ENCODE results near the gene STARD9. TPM values are rescaled to one million over a fixed set of nuclear protein-coding genes. Genes with fewer than 3 reads are reported as not detected.

STARD9 gene
- total and polyA plus RNA-seq, 2 of the 4 experiments (the other 2 are of a cell fraction) = 2.0 to 3.2 TPM

DNA sequence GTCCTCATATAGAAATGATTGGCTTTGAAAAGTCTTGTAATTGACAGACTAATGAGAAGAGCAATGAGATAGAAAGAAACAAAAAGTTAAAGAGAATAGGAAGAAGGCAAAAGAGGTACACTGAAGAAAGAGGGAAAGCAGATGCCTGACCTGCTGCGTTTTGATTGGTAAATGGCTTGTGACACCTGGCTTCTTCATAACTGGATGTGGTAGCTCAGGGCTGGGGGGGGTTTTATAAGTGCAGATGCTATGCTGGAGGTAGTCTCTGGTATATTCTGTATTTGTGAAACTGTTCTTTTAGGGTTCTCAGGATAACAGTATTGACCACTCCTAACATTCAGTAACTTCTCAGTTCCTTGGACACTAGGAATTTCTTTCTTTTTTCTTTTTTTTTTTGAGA lies 1.4 kb downstream of the STARD9 start:
- Histone ChIP-seq H3K4me2 (ENCODE audit: low read depth, low read length) (no peak overlapping the region), H2AK9ac (replicated peaks; ENCODE audit: low read depth, low read length, poor library complexity) (no peak overlapping the region), H2BK120ac (ENCODE audit: low read depth, low read length) (no peak overlapping the region), H2BK15ac (ENCODE audit: low read depth, low read length) (no peak overlapping the region), H3K4me3 (ENCODE audit: insufficient read depth, low read depth, low read length) (no peak overlapping the region), H3K14ac (replicated peaks; ENCODE audit: low read depth, low read length) (no peak overlapping the region), H3K23ac (ENCODE audit: low read depth, low read length) (no peak overlapping the region; the same call in 1 of the 2 replicates), H4K20me1 (ENCODE audit: insufficient read depth, low read length) (no peaks in the 10 kb centered on the region), H3K79me1 (ENCODE audit: low read depth in 1 of 2, low read length in 2 of 2) (peaks cover 21 to 37% of the 10 kb centered on the region in 2 experiments), H4K5ac (ENCODE audit: low read depth, low read length) (no peak overlapping the region), H3K27ac (ENCODE audit: insufficient read depth, low read length) (no peak overlapping the region), H4K91ac (ENCODE audit: insufficient read depth, low read depth, low read length) (no peak overlapping the region), H3K4ac (ENCODE audit: low read depth, low read length) (no peak overlapping the region), H2AK5ac (ENCODE audit: low read depth, low read length) (no peak overlapping the region), H3K18ac (ENCODE audit: low read depth, low read length) (no peak overlapping the region), H2BK5ac (ENCODE audit: low read depth, low read length, poor library complexity, severe bottlenecking) (no peak overlapping the region), H3K9me1 (ENCODE audit: insufficient read depth, low read length) (0 out of 2 replicates have a peak, but pooled peaks cover 4% of the 10 kb centered on the region), H2BK20ac (ENCODE audit: low read depth, low read length) (no peak overlapping the region), H3K36me3 (ENCODE audit: control insufficient read depth, insufficient read depth, low read length) (no peaks in the 10 kb centered on the region), H3K9me3 (ENCODE audit: control insufficient read depth, insufficient read depth, low read length) (no peaks in the 10 kb centered on the region), H3K9ac (ENCODE audit: low read depth, low read length) (no peak overlapping the region), H2AFZ (replicated peaks; ENCODE audit: low read length, poor library complexity) (no peak overlapping the region), H4K8ac (ENCODE audit: low read depth in 2 of 2, low read length in 2 of 2) (no peak overlapping the region), H3K4me1 (ENCODE audit: control insufficient read depth, insufficient read depth, low read length) (peaks cover 4% of the 10 kb centered on the region), H3K27me3 (ENCODE audit: control insufficient read depth, insufficient read depth, low read length) (no peaks in the 10 kb centered on the region), H3K56ac (ENCODE audit: extremely low read depth, insufficient read depth, low read length) (no peak overlapping the region)
- in situ Hi-C loops (cut with MboI; ENCODE audit: low sequenced_read_pairs) (no loop called here), dilution Hi-C loops (cut with HindIII; ENCODE audit: low sequenced_read_pairs, unreplicated experiment) (no loop called here), intact Hi-C loops (cut with micrococcal nuclease) (loop anchor here (5.0 kb wide), 1 partner anchor 76 kb away; no protein-coding TSS in a partner anchor)
- BruUV-seq (replicated peaks) = no TSS peak
- ATAC-seq (ENCODE audit: low read depth) (no peak), DNase-seq (no peak)
- WGBS, 2 experiments (ENCODE audit: extremely low coverage in 2 of 2, insufficient read length in 1 of 2) = 100% methylated on average over 1 of the region's 1 CpG; no CpG with 5 or more reads in 1 of the 2 experiments
- no peak for TF ChIP-seq MXI1 (IDR thresholded peaks at IDR 0.05; ENCODE audit: borderline replicate concordance, low read depth, low read length)
- TF ChIP-seq MAZ (IDR thresholded peaks at IDR 0.05; ENCODE audit: borderline replicate concordance, low read depth, low read length) = no peak
- no peak for TF ChIP-seq POLR2A (IDR thresholded peaks at IDR 0.05; ENCODE audit: low read depth, low read length)
- TF ChIP-seq RCOR1 (IDR thresholded peaks at IDR 0.05; ENCODE audit: insufficient replicate concordance, low read length) = no peak
- TF ChIP-seq CHD1 (IDR thresholded peaks at IDR 0.05; ENCODE audit: low read depth, low read length) = no peak
- TF ChIP-seq RAD21 (IDR thresholded peaks at IDR 0.05; ENCODE audit: low read length) = no peak
- TF ChIP-seq, protein P1, sequence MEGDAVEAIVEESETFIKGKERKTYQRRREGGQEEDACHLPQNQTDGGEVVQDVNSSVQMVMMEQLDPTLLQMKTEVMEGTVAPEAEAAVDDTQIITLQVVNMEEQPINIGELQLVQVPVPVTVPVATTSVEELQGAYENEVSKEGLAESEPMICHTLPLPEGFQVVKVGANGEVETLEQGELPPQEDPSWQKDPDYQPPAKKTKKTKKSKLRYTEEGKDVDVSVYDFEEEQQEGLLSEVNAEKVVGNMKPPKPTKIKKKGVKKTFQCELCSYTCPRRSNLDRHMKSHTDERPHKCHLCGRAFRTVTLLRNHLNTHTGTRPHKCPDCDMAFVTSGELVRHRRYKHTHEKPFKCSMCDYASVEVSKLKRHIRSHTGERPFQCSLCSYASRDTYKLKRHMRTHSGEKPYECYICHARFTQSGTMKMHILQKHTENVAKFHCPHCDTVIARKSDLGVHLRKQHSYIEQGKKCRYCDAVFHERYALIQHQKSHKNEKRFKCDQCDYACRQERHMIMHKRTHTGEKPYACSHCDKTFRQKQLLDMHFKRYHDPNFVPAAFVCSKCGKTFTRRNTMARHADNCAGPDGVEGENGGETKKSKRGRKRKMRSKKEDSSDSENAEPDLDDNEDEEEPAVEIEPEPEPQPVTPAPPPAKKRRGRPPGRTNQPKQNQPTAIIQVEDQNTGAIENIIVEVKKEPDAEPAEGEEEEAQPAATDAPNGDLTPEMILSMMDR (conservative IDR thresholded peaks at IDR 0.05; ENCODE audit: low read depth, low read length) = no peak
- TF ChIP-seq MAFK (IDR thresholded peaks at IDR 0.05; ENCODE audit: low read depth, low read length) = no peak
- no peak for TF ChIP-seq CEBPB (IDR thresholded peaks at IDR 0.05; ENCODE audit: low read depth, low read length)
- no peak for TF ChIP-seq BHLHE40 (IDR thresholded peaks at IDR 0.05; ENCODE audit: low read depth, low read length)
- no peak for TF ChIP-seq RFX5 (IDR thresholded peaks at IDR 0.05; ENCODE audit: low read depth, low read length)
- TF ChIP-seq, protein P2, sequence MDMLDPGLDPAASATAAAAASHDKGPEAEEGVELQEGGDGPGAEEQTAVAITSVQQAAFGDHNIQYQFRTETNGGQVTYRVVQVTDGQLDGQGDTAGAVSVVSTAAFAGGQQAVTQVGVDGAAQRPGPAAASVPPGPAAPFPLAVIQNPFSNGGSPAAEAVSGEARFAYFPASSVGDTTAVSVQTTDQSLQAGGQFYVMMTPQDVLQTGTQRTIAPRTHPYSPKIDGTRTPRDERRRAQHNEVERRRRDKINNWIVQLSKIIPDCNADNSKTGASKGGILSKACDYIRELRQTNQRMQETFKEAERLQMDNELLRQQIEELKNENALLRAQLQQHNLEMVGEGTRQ (IDR thresholded peaks at IDR 0.05; ENCODE audit: low read depth, low read length) = no peak
- no peak for TF ChIP-seq SMC3 (IDR thresholded peaks at IDR 0.05; ENCODE audit: low read depth, low read length)
- POLR2A ChIA-PET (ENCODE audit: unreplicated experiment) = no interaction called here
- CTCF ChIA-PET = no interaction called here

All from IMR-90 (cell line).